Measurements from ENCODE around the gene BSPH1.
"Not testable (repeated sequence)": the region's sequence is repeated elsewhere in the genome, so short reads cannot be mapped to it uniquely, and the experiment has no call there.

The BSPH1 gene

DNA sequence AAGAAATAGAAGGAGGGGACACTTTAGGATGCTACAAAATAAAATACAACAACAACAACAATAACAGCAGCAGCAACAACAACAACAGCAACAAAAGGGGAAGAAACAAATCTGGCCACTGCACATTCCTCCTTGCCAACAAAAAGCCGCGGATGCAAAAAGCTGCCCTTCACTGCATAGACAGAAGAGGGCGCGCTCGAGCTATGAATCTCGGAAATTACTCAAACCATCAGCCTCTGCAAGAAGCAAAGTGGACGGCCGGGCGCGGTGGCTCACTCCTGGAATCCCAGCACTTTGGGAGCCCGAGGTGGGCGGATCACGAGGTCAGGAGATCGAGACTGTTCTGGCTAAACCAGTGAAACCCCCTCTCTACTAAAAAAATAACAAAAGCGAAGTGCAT is 71.9 kb downstream of the BSPH1 start:
- DNase-seq (ENCODE audit: low spot score): not testable (repeated sequence)
